HG03354 (cell line): ENCODE data around the gene PEX14.
"Not testable (repeated sequence)": the region's sequence is repeated elsewhere in the genome, so short reads cannot be mapped to it uniquely, and the experiment has no call there.

Source experiments
- ATAC-seq: cut with Tn5 transposase; IDR thresholded peaks from one replicate; pipeline ENCODE4 v1.9.1; 2021; ENCODE audit warnings: mild to moderate bottlenecking; ENCODE audit not compliant: unreplicated experiment, poor library complexity, severe bottlenecking

The PEX14 gene

GRCh38 chr1:10474613-10475507 lies at the start of gene PEX14:
Gene PEX14 (plus strand): TSS chr1:10474950. CDS start chr1:10474967, 17 bp downstream.
- ATAC-seq, result peak; percentile 76

- not testable (repeated sequence) for ATAC-seq
Observed at GRCh38 chr1:10425826-10426534, 48.8 kb upstream of the PEX14 start.

- ATAC-seq, result not testable (repeated sequence)
Observed at GRCh38 chr1:10426535-10426848, 48.3 kb upstream of the PEX14 start.

GRCh38 chr1:10428984-10429383 lies 45.8 kb upstream of the PEX14 start:
- no peak for ATAC-seq

- no peak for ATAC-seq
Observed at GRCh38 chr1:10429868-10430215, 44.9 kb upstream of the PEX14 start.

- peak; percentile 85 for ATAC-seq
Observed at GRCh38 chr1:10430216-10431069, 44.3 kb upstream of the PEX14 start, which contains the start of gene CENPS. Gene CENPS (plus strand): TSS chr1:10430433. CDS start chr1:10430518, 85 bp downstream.

- no peak for ATAC-seq
Observed at GRCh38 chr1:10431070-10431730, 43.5 kb upstream of the PEX14 start.

GRCh38 chr1:10432910-10433700 lies 41.6 kb upstream of the PEX14 start:
- no peak for ATAC-seq

- ATAC-seq, result no peak
Observed at GRCh38 chr1:10433790-10434189, 41.0 kb upstream of the PEX14 start.

GRCh38 chr1:10434590-10434989 lies 40.2 kb upstream of the PEX14 start:
- no peak for ATAC-seq

GRCh38 chr1:10437052-10437451 lies 37.7 kb upstream of the PEX14 start:
- no peak for ATAC-seq

GRCh38 chr1:10438677-10439163 lies 36.0 kb upstream of the PEX14 start:
- ATAC-seq, result no peak

GRCh38 chr1:10440305-10440704 lies 34.4 kb upstream of the PEX14 start:
- ATAC-seq, result no peak

- no peak for ATAC-seq
Observed at GRCh38 chr1:10440794-10441193, 34.0 kb upstream of the PEX14 start.

- no peak for ATAC-seq
Observed at GRCh38 chr1:10444248-10444647, 30.5 kb upstream of the PEX14 start.

- no peak for ATAC-seq
Observed at GRCh38 chr1:10444795-10445397, 29.9 kb upstream of the PEX14 start.

GRCh38 chr1:10446790-10447422 lies 27.8 kb upstream of the PEX14 start:
- no peak for ATAC-seq

- ATAC-seq, result no peak
Observed at GRCh38 chr1:10449751-10450150, 25.0 kb upstream of the PEX14 start, which contains the start of gene CORT. Gene CORT (plus strand): TSS chr1:10450031. CDS start chr1:10450224, 193 bp downstream.
